HepG2 (cell line): ENCODE results near the gene BCLAF1. TPM values are rescaled to one million over a fixed set of nuclear protein-coding genes. Genes with fewer than 3 reads are reported as not detected.

Source experiments
- ATAC-seq: fragments of 200-7000 bp; cut with Tn5 transposase; 3 replicates; pipeline ENCODE4 v1.9.1; 2020; ENCODE audit warnings: mild to moderate bottlenecking, moderate library complexity
- BruUV-seq: library from RNA; stranded (reverse); fragments of 400-500 nt; replicated peaks from 2 replicates; lab custom pipeline; 2021; lab: Mats Ljungman, UMichigan
- CTCF ChIA-PET: fragments of 300-600 bp; formaldehyde crosslinking; extraction: SDS; loops from one replicate; lab custom pipeline; 2021; ENCODE audit warnings: low total read pairs, inconsistent platforms, low intra/inter-chr PET ratio; lab: Yijun Ruan, JAX
- POLR2A ChIA-PET: fragments of 350-600 bp; sonication (Branson Sonifier 250); formaldehyde crosslinking; loops from one replicate; lab custom pipeline; 2020; ENCODE audit warnings: antibody characterized with exemption, inconsistent platforms; lab: Yijun Ruan, JAX
- DNase-seq: peaks from one replicate; pipeline ENCODE4 v3.0.0-alpha.2; 2015; ENCODE audit warnings: low spot score
- FAIRE-seq: peaks from 3 replicates; lab custom pipeline; 2011; peaks lifted over from hg19 to GRCh38; lab: Jason Lieb, UNC
- H2AFZ ChIP-seq: one replicate; pipeline ENCODE4 v1.6.1; 2011; ENCODE audit warnings: low read length, inconsistent platforms
- H3K27ac ChIP-seq: fragments of 300-600 bp; 3 replicates; pipeline ENCODE4 v1.8.0; 2011; ENCODE audit warnings: mixed run types, mild to moderate bottlenecking, mixed read lengths, low read length, inconsistent platforms; ENCODE audit not compliant: insufficient read depth; ENCODE audit errors: extremely low read length
- H3K27me3 ChIP-seq, 2 experiments: fragments of 200-600 bp in 1 of 2; 2 replicates in 1 of 2; 3 replicates in 1 of 2; pipeline versions ENCODE4 v1.6.0 to v1.8.0; 2011; ENCODE audit warnings: low read length in 2 of 2, mild to moderate bottlenecking in 2 of 2, moderate library complexity in 2 of 2, inconsistent platforms in 1 of 2; ENCODE audit not compliant: insufficient read depth in 2 of 2, control insufficient read depth in 1 of 2
- H3K36me3 ChIP-seq, 2 experiments: fragments of 200-600 bp in 1 of 2; replicated peaks in 1 of 2; 2 replicates in 1 of 2; 3 replicates in 1 of 2; pipeline versions ENCODE4 v1.5.1 to v1.8.0; 2011; ENCODE audit warnings: low read length in 2 of 2, inconsistent platforms in 1 of 2; ENCODE audit not compliant: insufficient read depth in 2 of 2, control insufficient read depth in 1 of 2
- H3K4me1 ChIP-seq: 2 replicates; pipeline ENCODE4 v1.5.1; 2012; ENCODE audit warnings: low read length, inconsistent platforms; ENCODE audit not compliant: insufficient read depth
- H3K4me2 ChIP-seq: 2 replicates; pipeline ENCODE4 v1.6.0; 2011; ENCODE audit warnings: low read depth, low read length, inconsistent platforms
- H3K4me3 ChIP-seq, 3 experiments: fragments of 200-600 bp in 1 of 3; sonication (generic), shearing (Covaris generic) in 1 of 3; replicated peaks in 1 of 3; 2 replicates each; pipeline ENCODE4 v1.5.1; 2011 to 2016; ENCODE audit warnings: low read length in 3 of 3, inconsistent platforms in 2 of 3, low read depth in 2 of 3, mild to moderate bottlenecking in 2 of 3, control low read depth in 1 of 3, mixed read lengths in 1 of 3; ENCODE audit not compliant: insufficient read depth in 1 of 3
- H3K79me2 ChIP-seq: one replicate; pipeline ENCODE4 v1.6.1; 2011; ENCODE audit warnings: low read length, inconsistent platforms; ENCODE audit not compliant: insufficient read depth
- H3K9ac ChIP-seq: 2 replicates; pipeline ENCODE4 v1.6.0; 2011; ENCODE audit warnings: mild to moderate bottlenecking, low read depth, low read length, inconsistent platforms; ENCODE audit not compliant: insufficient read depth
- H3K9me3 ChIP-seq: 2 replicates; pipeline ENCODE4 v1.5.1; 2012; ENCODE audit warnings: mild to moderate bottlenecking, low read length
- H4K20me1 ChIP-seq: 2 replicates; pipeline ENCODE4 v1.6.0; 2011; ENCODE audit warnings: inconsistent platforms, mild to moderate bottlenecking, low read length, moderate library complexity; ENCODE audit not compliant: insufficient read depth
- ERF ChIP-seq: IDR thresholded peaks from 2 replicates; pipeline ENCODE4 v1.6.1; 2018; ENCODE audit warnings: missing biosample characterization, missing genetic modification reagents
- JUN ChIP-seq: sonication (generic); formaldehyde crosslinking; IDR thresholded peaks from 2 replicates; pipeline ENCODE4 v1.4.0; 2020; ENCODE audit warnings: mild to moderate bottlenecking, missing genetic modification reagents
- KLF12 ChIP-seq: sonication (generic); formaldehyde crosslinking; IDR thresholded peaks from 2 replicates; pipeline ENCODE4 v1.4.0; 2020; ENCODE audit warnings: missing genetic modification reagents, borderline replicate concordance
- KLF6 ChIP-seq: IDR thresholded peaks from 2 replicates; pipeline ENCODE4 v1.8.0; 2016; ENCODE audit warnings: missing biosample characterization, missing genetic modification reagents
- MED1 ChIP-seq: sonication (generic); formaldehyde crosslinking; IDR thresholded peaks from 2 replicates; pipeline ENCODE4 v1.4.0; 2020; ENCODE audit warnings: missing genetic modification reagents
- NFIC ChIP-seq: IDR thresholded peaks from 2 replicates; pipeline ENCODE4 v1.6.1; 2012; ENCODE audit warnings: mild to moderate bottlenecking, low read length, inconsistent platforms
- NR2F1 ChIP-seq, 2 experiments: fragments of 450-650 bp in 1 of 2; formaldehyde crosslinking in 1 of 2; IDR thresholded peaks; 2 replicates each; pipeline versions ENCODE4 v1.5.0 to v1.6.1; 2016 to 2020; ENCODE audit warnings: mild to moderate bottlenecking in 1 of 2, missing compliant biosample characterization in 1 of 2, missing genetic modification reagents in 1 of 2, moderate library complexity in 1 of 2
- PATZ1 ChIP-seq: sonication (generic); formaldehyde crosslinking; IDR thresholded peaks from 2 replicates; pipeline ENCODE4 v1.4.0; 2020; ENCODE audit warnings: missing genetic modification reagents
- POGZ ChIP-seq: sonication (generic); formaldehyde crosslinking; IDR thresholded peaks from 2 replicates; pipeline ENCODE4 v1.4.0; 2020; ENCODE audit warnings: mild to moderate bottlenecking, missing genetic modification reagents
- TBP ChIP-seq: sonication (generic); formaldehyde crosslinking; IDR thresholded peaks from 2 replicates; pipeline ENCODE4 v1.5.0; 2020; ENCODE audit warnings: missing genetic modification reagents
- THRA ChIP-seq: sonication (generic); formaldehyde crosslinking; IDR thresholded peaks from 2 replicates; pipeline ENCODE4 v1.4.0; 2020; ENCODE audit warnings: missing genetic modification reagents, borderline replicate concordance
- ZBTB34 ChIP-seq: sonication (generic); formaldehyde crosslinking; IDR thresholded peaks from 2 replicates; pipeline ENCODE4 v1.8.0; 2022; ENCODE audit warnings: mild to moderate bottlenecking, missing genetic modification reagents
- ZC3H4 ChIP-seq: sonication (generic); formaldehyde crosslinking; IDR thresholded peaks from 2 replicates; pipeline ENCODE4 v1.4.0; 2020; ENCODE audit warnings: missing genetic modification reagents, borderline replicate concordance
- ZNF121 ChIP-seq: sonication (generic); formaldehyde crosslinking; IDR thresholded peaks from 2 replicates; pipeline ENCODE4 v1.5.0; 2020; ENCODE audit warnings: mild to moderate bottlenecking, missing genetic modification reagents
- ZNF230 ChIP-seq: sonication (generic); formaldehyde crosslinking; IDR thresholded peaks from 2 replicates; pipeline ENCODE4 v1.4.0; 2020; ENCODE audit warnings: mild to moderate bottlenecking, missing genetic modification reagents
- ZNF263 ChIP-seq: sonication (generic); formaldehyde crosslinking; IDR thresholded peaks from 2 replicates; pipeline ENCODE4 v1.4.0; 2020; ENCODE audit warnings: missing genetic modification reagents
- ZNF563 ChIP-seq: sonication (generic); formaldehyde crosslinking; IDR thresholded peaks from 2 replicates; pipeline ENCODE4 v1.8.0; 2022; ENCODE audit warnings: mild to moderate bottlenecking, moderate library complexity, missing genetic modification reagents
- ZNF639 ChIP-seq: conservative IDR thresholded peaks from 2 replicates; pipeline ENCODE4 v1.6.1; 2018; ENCODE audit warnings: missing genetic modification reagents
- ZNF766 ChIP-seq: sonication (generic); formaldehyde crosslinking; IDR thresholded peaks from 2 replicates; pipeline ENCODE4 v1.5.0; 2020; ENCODE audit warnings: missing genetic modification reagents, borderline replicate concordance
- WGBS: methylation state at CpG from one replicate; pipeline ENCODE4 v1.1.6; 2017; ENCODE audit warnings: low lambda C conversion rate; 5-methylcytosine and 5-hydroxymethylcytosine counted together
- in situ Hi-C: cut with HindIII; loops from 2 replicates; pipeline ENCODE4 v1.10.0; 2017; ENCODE audit warnings: low pct_unique_long_range_greater_than_20kb; ENCODE audit not compliant: extremely low pct_ligation_motif_present
- intact Hi-C: fragments of 100-400 bp; cut with micrococcal nuclease; formaldehyde crosslinking; loops from one replicate; pipeline ENCODE4 v1.10.0; 2022; ENCODE audit not compliant: unreplicated experiment
- polyA plus RNA-seq, 8 experiments: library from polyadenylated mRNA; depleted of rRNA in 3 of 8; stranded (reverse) in 7 of 8; unstranded in 1 of 8; fragments of >200 nt; fragmentation: Illumina TruSeq in 4 of 8; extraction: Trizol in 4 of 8; gene quantifications; 2 replicates each; pipeline versions ENCODE4 v1.2.1 to v1.2.3, GENCODE V29; 2011 to 2016; ENCODE audit warnings: low read depth in 4 of 8, missing spikeins in 1 of 8, mixed read lengths in 1 of 8; ENCODE audit not compliant: insufficient read depth in 1 of 8
- total RNA-seq, 5 experiments: library from RNA; depleted of rRNA; stranded (reverse); fragments of >200 nt; fragmentation: Illumina TruSeq; extraction: Trizol; gene quantifications; 2 replicates each; pipeline ENCODE4 v1.2.3, GENCODE V29; 2016; ENCODE audit warnings: low read depth in 1 of 5

Gene BCLAF1
- total and polyA plus RNA-seq, 2 of the 13 experiments (the other 11 are each of a cell fraction or from before 2014, with no cell fraction given): 55.3 to 292 TPM

- intact Hi-C loops: loop anchor here (1.0 to 2.0 kb wide), 2 partner anchors 40 to 66 kb away; no protein-coding TSS in a partner anchor
- H3K36me3 ChIP-seq: no peaks in the 10 kb centered on the region
- WGBS: 2% methylated on average over 8 of the region's 8 CpGs
- H2AFZ ChIP-seq: peak overlapping the region; percentile 10
- POLR2A ChIA-PET: interaction anchor here (0.8 to 4.8 kb wide), 7 partner anchors 9 to 39 kb away, joined by 3 to 85 read pairs (median 7); partner anchors contain the start of gene BCLAF1
- H3K27ac ChIP-seq: peak overlapping the region; percentile 57
- ATAC-seq (peak; percentile 29), DNase-seq (no peak), FAIRE-seq (no peak)
- H3K4me1 ChIP-seq: peaks cover 19% of the 10 kb centered on the region
- no peaks in the 10 kb centered on the region for H3K9me3 ChIP-seq
- H3K4me3 ChIP-seq: peak overlapping the region; percentile 62 to 96 (median 63)
- peaks cover 4% of the 10 kb centered on the region for H3K79me2 ChIP-seq
- TSS peak; percentile 76 for BruUV-seq
- peak overlapping the region; percentile 86 for H3K4me2 ChIP-seq
- no peaks in the 10 kb centered on the region for H4K20me1 ChIP-seq
- CTCF ChIA-PET: no interaction called here
- in situ Hi-C loops: loop anchor here (5.0 kb wide), 1 partner anchor 37 kb away; the partner anchor contains the start of gene BCLAF1
- H3K9ac ChIP-seq: peak overlapping the region; percentile 72
- H3K27me3 ChIP-seq: no peaks in the 10 kb centered on the region; a peak in 1 of 5 replicates
- 0 out of 2 replicates have a peak, but pooled peaks have one; percentile 5 for TF ChIP-seq ERF (CRISPR knock-in tag)
- peak; percentile 3; the same call in 1 of the 2 replicates for TF ChIP-seq MED1 (CRISPR knock-in tag)
- TF ChIP-seq KLF12 (CRISPR knock-in tag): 0 out of 2 replicates have a peak, but pooled peaks have one; percentile 5
- peak; percentile 7; the same call in 1 of the 2 replicates for TF ChIP-seq ZBTB34 (CRISPR knock-in tag)
- TF ChIP-seq ZNF230 (CRISPR knock-in tag): peak; percentile 52; the same call in 1 of the 2 replicates
- no peak for TF ChIP-seq POGZ (CRISPR knock-in tag)
- TF ChIP-seq ZNF766 (CRISPR knock-in tag): peak; percentile 31; the same call in 1 of the 2 replicates
- no peak for TF ChIP-seq ZNF639
- 0 out of 2 replicates have a peak, but pooled peaks have one; percentile 2 for TF ChIP-seq ZNF263 (CRISPR knock-in tag)
- TF ChIP-seq ZNF121: peak; percentile 0; the same call in 1 of the 2 replicates
- 0 out of 2 replicates have a peak, but pooled peaks have one; percentile 3 for TF ChIP-seq ZNF563 (CRISPR knock-in tag)
- TF ChIP-seq THRA (CRISPR knock-in tag): no peak; the same call in 1 of the 2 replicates
- TF ChIP-seq ZC3H4 (CRISPR knock-in tag): no peak
- no peak for TF ChIP-seq PATZ1 (CRISPR knock-in tag)
- TF ChIP-seq KLF6: 0 out of 2 replicates have a peak, but pooled peaks have one; percentile 17
- 0 out of 2 replicates have a peak, but pooled peaks have one; percentile 8 for TF ChIP-seq TBP (CRISPR knock-in tag)
- 0 out of 4 replicates have a peak, but pooled peaks of 1 of the 2 experiments have one; percentile 31 for TF ChIP-seq NR2F1 (CRISPR knock-in tag; IDR thresholded peaks at IDR 0.05)
- TF ChIP-seq JUN (CRISPR knock-in tag): 0 out of 2 replicates have a peak, but pooled peaks have one; percentile 6
- 0 out of 2 replicates have a peak, but pooled peaks have one; percentile 17 for TF ChIP-seq NFIC
Observed at GRCh38 chr6:136250686-136251008, 39.0 kb downstream of the BCLAF1 start.
